ENCODE results near the gene LYPD6B. TPM values are rescaled to one million over a fixed set of nuclear protein-coding genes. Genes with fewer than 3 reads are reported as not detected.

LYPD6B gene
- polyA plus RNA-seq, 1 of the 3 experiments (the other 2 are of a cell fraction): 18.2 TPM

- Histone ChIP-seq H3K9ac (no peak overlapping the region), H3K27me3 (ENCODE audit: insufficient read depth) (no peaks in the 10 kb centered on the region), H3K4me2 (no peak overlapping the region), H3K9me2 (no peaks in the 10 kb centered on the region), H2AFZ (ENCODE audit: low read depth) (no peak overlapping the region), H3K79me2 (ENCODE audit: insufficient read depth) (no peaks in the 10 kb centered on the region), H3F3A (replicated peaks; ENCODE audit: insufficient read depth) (no peaks in the 10 kb centered on the region), H3K27ac (ENCODE audit: low read depth in 2 of 2, low read length in 1 of 2) (no peak overlapping the region), H3K36me3 (replicated peaks in 1 of 2; ENCODE audit: control insufficient read depth in 1 of 2, insufficient read depth in 2 of 2, low read length in 1 of 2) (peaks cover 0 to 2% of the 10 kb centered on the region in 2 experiments), H3K4me3 (ENCODE audit: low read depth in 2 of 2, low read length in 1 of 2) (no peak overlapping the region), H4K20me1 (ENCODE audit: insufficient read depth) (no peaks in the 10 kb centered on the region), H3K4me1 (ENCODE audit: control insufficient read depth in 1 of 2, insufficient read depth in 2 of 2, low read depth in 1 of 2, low read length in 1 of 2) (no peaks in the 10 kb centered on the region), H3K9me3 (no peaks in the 10 kb centered on the region)
- POLR2A ChIA-PET: no interaction called here
- CTCF ChIA-PET: interaction anchor here (0.6 to 1.3 kb wide), 4 partner anchors 22 to 1056 kb away, joined by 3 to 5 read pairs (median 3); no protein-coding TSS in a partner anchor
- 94% methylated on average over 5 of the region's 6 CpGs for WGBS (ENCODE audit: low lambda C conversion rate)
- DNase-seq: peak; percentile 11
- TF ChIP-seq RFX5 (IDR thresholded peaks at IDR 0.05; ENCODE audit: low read length) (no peak), IRF3 (IDR thresholded peaks at IDR 0.05; ENCODE audit: low read depth, low read length) (no peak), TCF12 (IDR thresholded peaks at IDR 0.05) (no peak)
Measured at GRCh38 chr2:148990968-148991367, 47.5 kb upstream of the LYPD6B start.

- no peak overlapping the region for H3K27ac ChIP-seq (ENCODE audit: low read depth in 2 of 2, low read length in 1 of 2)
- H3K36me3 ChIP-seq (replicated peaks in 1 of 2; ENCODE audit: control insufficient read depth in 1 of 2, insufficient read depth in 2 of 2, low read length in 1 of 2): peaks cover 0 to 2% of the 10 kb centered on the region in 2 experiments
- H3K27me3 ChIP-seq (ENCODE audit: insufficient read depth): no peaks in the 10 kb centered on the region
- no peaks in the 10 kb centered on the region for H3K79me2 ChIP-seq (ENCODE audit: insufficient read depth)
- H4K20me1 ChIP-seq (ENCODE audit: insufficient read depth): no peaks in the 10 kb centered on the region
- H3K9ac ChIP-seq: no peak overlapping the region
- no peak overlapping the region for H3K4me2 ChIP-seq
- no peak overlapping the region for H3K4me3 ChIP-seq (ENCODE audit: low read depth in 2 of 2, low read length in 1 of 2)
- H2AFZ ChIP-seq (ENCODE audit: low read depth): no peak overlapping the region
- H3K9me3 ChIP-seq: no peaks in the 10 kb centered on the region
- no peaks in the 10 kb centered on the region for H3K4me1 ChIP-seq (ENCODE audit: control insufficient read depth in 1 of 2, insufficient read depth in 2 of 2, low read depth in 1 of 2, low read length in 1 of 2)
- TF ChIP-seq IRF3 (IDR thresholded peaks at IDR 0.05; ENCODE audit: low read depth, low read length): no peak
- H3K9me2 ChIP-seq: no peaks in the 10 kb centered on the region
- H3F3A ChIP-seq (replicated peaks; ENCODE audit: insufficient read depth): no peaks in the 10 kb centered on the region
- POLR2A ChIA-PET: no interaction called here
- DNase-seq: no peak
- CTCF ChIA-PET: no interaction called here
Measured at GRCh38 chr2:148992448-148992847, 46.1 kb upstream of the LYPD6B start.

- Histone ChIP-seq H4K20me1 (ENCODE audit: insufficient read depth) (no peaks in the 10 kb centered on the region), H3K4me1 (ENCODE audit: control insufficient read depth in 1 of 2, insufficient read depth in 2 of 2, low read depth in 1 of 2, low read length in 1 of 2) (no peaks in the 10 kb centered on the region; a peak in 1 of 4 replicates), H2AFZ (ENCODE audit: low read depth) (no peak overlapping the region)
Measured at GRCh38 chr2:148993351-148993750, 45.1 kb upstream of the LYPD6B start.

More at GRCh38 chr2:148993351-148993750, 45.1 kb upstream of the LYPD6B start:
- TF ChIP-seq ELF1 (IDR thresholded peaks at IDR 0.05) (no peak), CHD2 (IDR thresholded peaks at IDR 0.05; ENCODE audit: low read length, partially characterized antibody) (no peak), MAX (IDR thresholded peaks at IDR 0.05; ENCODE audit: low read depth) (no peak)
- no peaks in the 10 kb centered on the region for H3K27me3 ChIP-seq (ENCODE audit: insufficient read depth)
- H3K27ac ChIP-seq (ENCODE audit: low read depth in 2 of 2, low read length in 1 of 2): no peak overlapping the region
- no peaks in the 10 kb centered on the region for H3K9me3 ChIP-seq
- no peak overlapping the region for H3K4me3 ChIP-seq (ENCODE audit: low read depth in 2 of 2, low read length in 1 of 2)
- H3F3A ChIP-seq (replicated peaks; ENCODE audit: insufficient read depth): no peaks in the 10 kb centered on the region
- H3K4me2 ChIP-seq: no peak overlapping the region
- 81% methylated on average over 3 of the region's 3 CpGs for WGBS (ENCODE audit: low lambda C conversion rate)
- H3K9me2 ChIP-seq: no peaks in the 10 kb centered on the region
- peaks cover 0 to 2% of the 10 kb centered on the region in 2 experiments for H3K36me3 ChIP-seq (replicated peaks in 1 of 2; ENCODE audit: control insufficient read depth in 1 of 2, insufficient read depth in 2 of 2, low read length in 1 of 2)
- H3K79me2 ChIP-seq (ENCODE audit: insufficient read depth): no peaks in the 10 kb centered on the region
- ChIA-PET CTCF (interaction anchor here (1.0 kb wide), 1 partner anchor 25 kb away, joined by 3 read pairs; no protein-coding TSS in a partner anchor), POLR2A (no interaction called here)
- no peak for DNase-seq
- no peak overlapping the region for H3K9ac ChIP-seq

Data from SK-N-SH (cell line).